WI38 (cell line): ENCODE data around the gene PRCP.

ENCODE experiments used
- H3K4me3 ChIP-seq: 2 replicates; pipeline ENCODE4 v1.5.1; 2011; ENCODE audit warnings: low read depth, mild to moderate bottlenecking, control low read depth, low read length
- TF ChIP-seq, protein P1 (sequence below): IDR thresholded peaks from 2 replicates; pipeline ENCODE4 v1.5.1; 2012; ENCODE audit warnings: low read depth, mild to moderate bottlenecking, control low read depth, low read length

Gene PRCP

DNA sequence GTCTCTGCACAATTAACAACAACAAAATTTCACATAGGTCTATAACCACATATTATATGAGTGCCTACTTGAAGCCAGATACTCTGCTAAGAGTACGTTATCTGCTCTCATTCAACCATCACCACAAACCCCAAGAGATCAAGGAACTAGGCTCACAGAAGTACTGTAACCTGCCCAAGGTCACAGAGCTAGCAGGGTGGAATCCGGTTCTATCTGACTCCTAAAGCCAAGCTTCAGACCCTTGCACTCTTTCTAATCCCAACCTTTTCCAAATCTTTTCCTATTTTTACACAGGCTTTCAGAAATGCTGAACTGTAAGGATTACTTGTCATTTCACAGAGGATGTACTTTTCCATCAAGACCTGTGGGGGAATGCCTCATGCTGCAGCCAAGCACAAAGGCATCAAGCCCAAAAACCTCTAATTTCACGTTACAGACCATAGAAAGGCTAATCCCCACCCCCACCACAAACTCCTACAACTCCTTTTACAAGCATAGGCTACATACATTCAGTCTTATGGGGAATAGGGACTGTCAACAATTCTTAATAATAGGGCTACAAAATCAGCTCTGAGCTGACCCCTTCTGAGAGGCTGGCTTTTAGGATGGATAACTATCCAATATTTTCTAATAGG, 927 bp downstream of the PRCP start:
- H3K4me3 ChIP-seq = peak overlapping the region; percentile 71
- TF ChIP-seq, protein P1, sequence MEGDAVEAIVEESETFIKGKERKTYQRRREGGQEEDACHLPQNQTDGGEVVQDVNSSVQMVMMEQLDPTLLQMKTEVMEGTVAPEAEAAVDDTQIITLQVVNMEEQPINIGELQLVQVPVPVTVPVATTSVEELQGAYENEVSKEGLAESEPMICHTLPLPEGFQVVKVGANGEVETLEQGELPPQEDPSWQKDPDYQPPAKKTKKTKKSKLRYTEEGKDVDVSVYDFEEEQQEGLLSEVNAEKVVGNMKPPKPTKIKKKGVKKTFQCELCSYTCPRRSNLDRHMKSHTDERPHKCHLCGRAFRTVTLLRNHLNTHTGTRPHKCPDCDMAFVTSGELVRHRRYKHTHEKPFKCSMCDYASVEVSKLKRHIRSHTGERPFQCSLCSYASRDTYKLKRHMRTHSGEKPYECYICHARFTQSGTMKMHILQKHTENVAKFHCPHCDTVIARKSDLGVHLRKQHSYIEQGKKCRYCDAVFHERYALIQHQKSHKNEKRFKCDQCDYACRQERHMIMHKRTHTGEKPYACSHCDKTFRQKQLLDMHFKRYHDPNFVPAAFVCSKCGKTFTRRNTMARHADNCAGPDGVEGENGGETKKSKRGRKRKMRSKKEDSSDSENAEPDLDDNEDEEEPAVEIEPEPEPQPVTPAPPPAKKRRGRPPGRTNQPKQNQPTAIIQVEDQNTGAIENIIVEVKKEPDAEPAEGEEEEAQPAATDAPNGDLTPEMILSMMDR = no peak

DNA sequence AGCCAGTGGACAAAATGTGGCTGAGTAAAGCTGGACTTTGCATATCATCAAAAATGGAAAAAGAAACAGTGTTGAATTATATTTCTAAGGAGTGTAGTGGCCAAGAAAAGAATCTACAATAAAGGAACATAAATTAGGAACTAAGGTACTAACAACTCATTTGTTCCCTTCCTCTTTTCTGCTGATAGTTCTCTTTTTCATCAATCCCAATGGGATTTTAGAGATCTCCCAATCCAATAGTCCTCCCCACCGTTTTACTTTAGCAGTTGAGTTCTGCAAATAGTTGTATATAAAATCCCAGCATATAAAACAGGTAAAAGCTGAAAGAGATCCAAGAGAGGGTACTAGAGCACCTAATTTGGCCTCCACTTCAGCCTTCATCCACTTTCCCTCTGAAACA, 2.0 kb downstream of the PRCP start:
- TF ChIP-seq, protein P1 = no peak
- no peak overlapping the region for H3K4me3 ChIP-seq

DNA sequence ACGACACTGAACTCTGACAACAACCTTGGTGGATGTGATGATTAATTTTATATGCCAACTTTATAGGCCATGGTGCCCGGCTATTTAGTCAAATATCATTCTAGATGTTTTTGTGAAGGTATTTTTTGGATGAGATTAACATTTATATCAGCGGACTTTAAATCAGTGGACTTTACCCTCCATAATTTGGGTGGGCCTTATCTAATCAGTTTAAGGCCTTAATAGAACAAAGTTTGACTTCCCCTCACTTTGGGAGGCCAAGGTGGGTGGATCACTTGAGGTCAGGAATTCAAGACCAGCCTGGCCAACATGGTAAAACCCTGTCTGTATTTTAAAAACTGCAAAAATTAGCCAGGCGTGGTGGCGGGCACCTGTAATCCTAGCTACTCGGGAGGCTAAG, 4.0 kb downstream of the PRCP start:
- TF ChIP-seq, protein P1 = no peak
- no peak overlapping the region for H3K4me3 ChIP-seq

DNA sequence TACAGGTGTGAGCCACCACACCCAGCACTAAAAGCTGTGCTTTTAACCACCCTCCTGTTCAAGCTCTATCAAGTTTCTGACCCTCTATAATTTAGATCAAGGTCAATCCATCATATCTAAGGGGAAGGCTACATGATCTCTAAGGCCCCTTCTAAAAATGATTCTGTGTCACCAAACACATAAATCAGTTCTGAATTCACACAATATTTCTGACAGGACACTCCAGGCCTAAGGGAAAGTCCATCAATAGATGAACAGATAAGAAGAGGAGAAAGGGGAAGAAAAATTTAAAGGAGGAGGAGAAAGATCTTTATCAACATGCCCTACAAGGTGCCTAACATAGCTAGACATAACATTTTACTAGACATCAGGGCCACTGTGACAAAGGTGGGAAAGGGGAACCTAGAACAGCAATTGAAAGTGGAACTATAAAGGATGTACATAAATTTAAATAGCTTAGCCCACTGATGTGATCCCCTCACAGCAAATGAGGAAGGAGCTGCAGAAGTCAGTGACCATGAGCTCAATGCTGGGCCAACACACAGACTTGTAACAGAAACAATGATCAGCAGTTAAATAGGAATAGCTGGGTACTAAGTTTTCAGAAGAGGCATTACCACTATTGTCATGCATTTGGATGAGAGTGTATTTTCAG, 4.7 kb downstream of the PRCP start:
- TF ChIP-seq, protein P1 = no peak
- no peak overlapping the region for H3K4me3 ChIP-seq

DNA sequence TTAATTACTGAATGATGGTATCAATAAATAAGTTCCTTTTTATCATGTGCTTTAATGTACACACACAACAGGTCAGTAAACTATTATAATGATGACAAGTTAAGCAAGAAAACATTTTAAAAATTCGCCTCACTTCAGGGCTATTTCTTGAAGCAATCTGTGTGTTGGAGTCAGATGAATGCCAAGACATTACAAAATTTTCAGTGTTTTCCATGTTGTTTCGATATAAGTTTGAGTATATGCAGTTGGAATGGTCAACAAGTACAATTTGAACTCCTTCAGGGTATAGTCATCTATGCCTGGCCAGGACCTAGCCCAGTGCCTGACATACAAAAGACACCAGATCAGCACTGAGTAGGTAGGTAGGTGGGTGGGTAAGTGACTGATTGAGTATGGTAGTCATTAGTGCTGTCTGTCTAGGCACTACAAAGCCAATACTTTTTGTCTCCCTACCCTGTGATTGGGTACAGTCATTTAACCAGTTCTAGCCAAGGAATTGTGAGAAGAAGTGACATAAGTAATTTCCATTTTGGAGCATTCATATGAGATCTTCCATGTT, 7.5 kb downstream of the PRCP start:
- TF ChIP-seq, protein P1 = no peak
- no peak overlapping the region for H3K4me3 ChIP-seq

DNA sequence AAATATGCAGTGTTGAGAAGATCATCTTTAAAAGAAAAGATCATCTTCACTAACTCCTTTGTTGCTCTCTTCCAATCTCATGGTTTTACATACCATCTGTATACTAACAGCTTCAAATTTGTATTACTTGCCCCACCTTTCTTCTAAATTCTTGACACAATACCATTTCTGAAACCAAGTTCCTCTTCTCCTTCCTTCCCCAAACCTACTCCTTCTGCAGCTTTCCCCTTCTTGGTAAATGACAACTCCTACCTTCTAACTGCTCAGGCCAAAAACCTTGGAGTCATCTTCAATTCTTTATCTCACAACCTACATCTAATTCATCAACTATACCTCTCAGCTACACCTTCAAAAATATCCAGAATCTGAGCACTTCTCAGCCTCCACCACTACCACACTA, 9.3 kb downstream of the PRCP start:
- H3K4me3 ChIP-seq = no peak overlapping the region
- TF ChIP-seq, protein P1 = no peak

DNA sequence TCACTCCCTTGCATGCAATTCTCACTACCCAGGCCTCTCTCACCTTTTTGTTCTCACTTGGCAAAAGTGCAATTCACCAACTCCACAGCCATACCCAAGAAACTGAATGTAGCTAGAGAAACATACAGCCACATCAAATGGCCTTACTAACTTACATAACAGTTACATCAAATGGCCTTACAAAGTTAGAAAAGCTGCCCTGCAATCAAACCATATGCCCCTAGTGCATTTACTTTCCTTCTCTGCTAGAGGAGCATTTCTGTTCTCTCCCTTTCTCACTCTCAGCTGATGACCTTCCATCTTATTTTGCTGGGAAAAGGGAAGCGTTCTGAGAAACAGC, 10.3 kb downstream of the PRCP start:
- H3K4me3 ChIP-seq = no peak overlapping the region
- TF ChIP-seq, protein P1 = no peak
